GM12878 (cell line): ENCODE data around the gene SORCS2. TPM values are rescaled to one million over a fixed set of nuclear protein-coding genes. Genes with fewer than 3 reads are reported as not detected.

Source experiments
- ATAC-seq: fragments of 200-7000 bp; cut with Tn5 transposase; 3 replicates; pipeline ENCODE4 v1.9.1; 2020; ENCODE audit warnings: mild to moderate bottlenecking, moderate library complexity
- BruUV-seq: library from RNA; stranded (reverse); fragments of 400-500 nt; replicated peaks from 2 replicates; lab custom pipeline; 2021; lab: Mats Ljungman, UMichigan
- CTCF ChIA-PET: fragments of 300-600 bp; sonication (Branson Sonifier 250); formaldehyde crosslinking; extraction: SDS; loops from one replicate; lab custom pipeline; 2021; ENCODE audit warnings: inconsistent platforms; lab: Yijun Ruan, JAX
- POLR2A ChIA-PET: fragments of 350-600 bp; formaldehyde crosslinking; extraction: SDS; loops from one replicate; lab custom pipeline; 2021; ENCODE audit warnings: inconsistent platforms; lab: Charles Lee
- RAD21 ChIA-PET: fragments of 300-600 bp; sonication (Branson Sonifier 250); formaldehyde crosslinking; loops from one replicate; lab custom pipeline; 2023; ENCODE audit warnings: antibody characterized with exemption; ENCODE audit not compliant: unreplicated experiment; lab: Charles Lee
- SMC1A ChIA-PET: fragments of 300-600 bp; sonication (Branson Sonifier 250); formaldehyde crosslinking; loops from one replicate; lab custom pipeline; 2023; ENCODE audit not compliant: unreplicated experiment, uncharacterized antibody; lab: Charles Lee
- DNase-seq: peaks from one replicate; pipeline ENCODE4 v3.0.0-alpha.2; 2011; ENCODE audit warnings: low read depth, low spot score
- FAIRE-seq: peaks from 3 replicates; lab custom pipeline; 2011; peaks lifted over from hg19 to GRCh38; lab: Jason Lieb, UNC
- H2AFZ ChIP-seq: 2 replicates; pipeline ENCODE4 v1.6.0; 2011; ENCODE audit warnings: low read depth, low read length, control low read depth; ENCODE audit not compliant: control insufficient read depth
- H3K27ac ChIP-seq: 2 replicates; pipeline ENCODE4 v1.5.1; 2011; ENCODE audit warnings: control low read depth; ENCODE audit not compliant: control insufficient read depth, insufficient read depth
- H3K27me3 ChIP-seq, 2 experiments: replicated peaks in 1 of 2; 2 replicates each; pipeline versions ENCODE4 v1.6.0 to v1.6.1; 2011; ENCODE audit warnings: low read length in 1 of 2; ENCODE audit not compliant: control insufficient read depth in 2 of 2, insufficient read depth in 2 of 2
- H3K36me3 ChIP-seq, 2 experiments: 2 replicates each; pipeline ENCODE4 v1.5.1; 2011; ENCODE audit warnings: low read length in 1 of 2; ENCODE audit not compliant: control insufficient read depth in 2 of 2, insufficient read depth in 2 of 2
- H3K4me1 ChIP-seq: 2 replicates; pipeline ENCODE4 v1.6.1; 2011; ENCODE audit warnings: mild to moderate bottlenecking, low read length, moderate library complexity, mixed read lengths; ENCODE audit not compliant: control insufficient read depth, insufficient read depth
- H3K4me2 ChIP-seq: 2 replicates; pipeline ENCODE4 v1.6.0; 2011; ENCODE audit warnings: control low read depth; ENCODE audit not compliant: control insufficient read depth, insufficient read depth
- H3K4me3 ChIP-seq: fragments of 200-600 bp; sonication (generic); 2 replicates; pipeline ENCODE4 v1.5.1; 2016
- H3K79me2 ChIP-seq: 2 replicates; pipeline ENCODE4 v1.6.0; 2011; ENCODE audit warnings: low read length; ENCODE audit not compliant: control insufficient read depth, insufficient read depth
- H3K9ac ChIP-seq: 2 replicates; pipeline ENCODE4 v1.8.0; 2011; ENCODE audit warnings: low read length, control low read depth, mixed read lengths; ENCODE audit not compliant: control insufficient read depth, insufficient read depth
- H3K9me3 ChIP-seq: replicated peaks from 3 replicates; pipeline ENCODE4 v1.5.1; 2011; ENCODE audit warnings: mild to moderate bottlenecking, low read length; ENCODE audit not compliant: control insufficient read depth, insufficient read depth
- H4K20me1 ChIP-seq: 2 replicates; pipeline ENCODE4 v1.6.0; 2011; ENCODE audit not compliant: control insufficient read depth, insufficient read depth
- CBX3 ChIP-seq: fragments of 200-600 bp; sonication (generic); IDR thresholded peaks from 2 replicates; pipeline ENCODE4 v1.6.1; 2016; ENCODE audit warnings: low read depth, borderline replicate concordance
- CREM ChIP-seq: IDR thresholded peaks from 2 replicates; pipeline ENCODE4 v1.6.1; 2014; ENCODE audit warnings: antibody characterized with exemption, low read depth
- NRF1 ChIP-seq: conservative IDR thresholded peaks from 2 replicates; pipeline ENCODE4 v1.6.1; 2011; ENCODE audit warnings: mild to moderate bottlenecking, low read depth, low read length, improper control_type of control experiment
- SMAD1 ChIP-seq: fragments of 450-650 bp; IDR thresholded peaks from 2 replicates; pipeline ENCODE4 v1.6.1; 2018; ENCODE audit warnings: mild to moderate bottlenecking, low read depth; ENCODE audit not compliant: partially characterized antibody
- SREBF2 ChIP-seq: IDR thresholded peaks from 2 replicates; pipeline ENCODE4 v1.6.1; 2012; ENCODE audit warnings: mild to moderate bottlenecking, low read length
- ZBED1 ChIP-seq: IDR thresholded peaks from 2 replicates; pipeline ENCODE4 v1.6.1; 2016; ENCODE audit warnings: borderline replicate concordance
- ZNF217 ChIP-seq: fragments of 450-650 bp; IDR thresholded peaks from 2 replicates; pipeline ENCODE4 v1.6.1; 2017; ENCODE audit warnings: antibody characterized with exemption, mild to moderate bottlenecking
- WGBS: methylation state at CpG from one replicate; pipeline ENCODE4 v1.1.6; 2016; ENCODE audit warnings: low lambda C conversion rate; ENCODE audit not compliant: insufficient replicate concordance, insufficient coverage; ENCODE audit errors: missing lambda C conversion rate; 5-methylcytosine and 5-hydroxymethylcytosine counted together
- in situ Hi-C: fragments of 300-500 bp; cut with MboI; formaldehyde crosslinking; loops from 9 replicates; pipeline ENCODE4 v1.14.3; 2018; ENCODE audit warnings: mixed read lengths
- intact Hi-C: fragments of 100-400 bp; cut with micrococcal nuclease; formaldehyde crosslinking; loops from one replicate; pipeline ENCODE4 v1.14.2; 2022; ENCODE audit not compliant: unreplicated experiment
- polyA plus RNA-seq, 11 experiments: library from polyadenylated mRNA; depleted of rRNA in 4 of 11; unstranded in 6 of 11; stranded (reverse) in 5 of 11; fragments of >200 nt; fragmentation: Nextera tagmentation in 4 of 11; fragmentation: Illumina TruSeq in 1 of 11; extraction: Ambion mirVana in 4 of 11; extraction: Trizol in 1 of 11; gene quantifications; 1 replicate in 1 of 11; 2 replicates in 10 of 11; pipeline versions ENCODE4 v1.2.1 to v1.2.3, GENCODE V29; 2011 to 2016; ENCODE audit warnings: inconsistent platforms in 2 of 11, missing spikeins in 2 of 11, low read depth in 1 of 11
- total RNA-seq, 4 experiments: library from RNA; depleted of rRNA in 3 of 4; stranded (reverse); fragments of >200 nt in 3 of 4; fragmentation: Illumina TruSeq in 1 of 4; extraction: Trizol in 1 of 4; gene quantifications; 2 replicates each; pipeline versions ENCODE4 v1.2.1 to v1.2.3, GENCODE V29; 2013 to 2021
- TF ChIP-seq, protein P1 (sequence below): fragments of 450-650 bp; IDR thresholded peaks from 2 replicates; pipeline ENCODE4 v1.6.1; 2017; ENCODE audit warnings: mild to moderate bottlenecking, moderate library complexity

SORCS2 gene
- total and polyA plus RNA-seq, 10 of the 15 experiments (the other 5 are each of a cell fraction or from before 2014, with no cell fraction given) = 0.01 to 0.15 (median 0.05) TPM; not detected in 5

DNA sequence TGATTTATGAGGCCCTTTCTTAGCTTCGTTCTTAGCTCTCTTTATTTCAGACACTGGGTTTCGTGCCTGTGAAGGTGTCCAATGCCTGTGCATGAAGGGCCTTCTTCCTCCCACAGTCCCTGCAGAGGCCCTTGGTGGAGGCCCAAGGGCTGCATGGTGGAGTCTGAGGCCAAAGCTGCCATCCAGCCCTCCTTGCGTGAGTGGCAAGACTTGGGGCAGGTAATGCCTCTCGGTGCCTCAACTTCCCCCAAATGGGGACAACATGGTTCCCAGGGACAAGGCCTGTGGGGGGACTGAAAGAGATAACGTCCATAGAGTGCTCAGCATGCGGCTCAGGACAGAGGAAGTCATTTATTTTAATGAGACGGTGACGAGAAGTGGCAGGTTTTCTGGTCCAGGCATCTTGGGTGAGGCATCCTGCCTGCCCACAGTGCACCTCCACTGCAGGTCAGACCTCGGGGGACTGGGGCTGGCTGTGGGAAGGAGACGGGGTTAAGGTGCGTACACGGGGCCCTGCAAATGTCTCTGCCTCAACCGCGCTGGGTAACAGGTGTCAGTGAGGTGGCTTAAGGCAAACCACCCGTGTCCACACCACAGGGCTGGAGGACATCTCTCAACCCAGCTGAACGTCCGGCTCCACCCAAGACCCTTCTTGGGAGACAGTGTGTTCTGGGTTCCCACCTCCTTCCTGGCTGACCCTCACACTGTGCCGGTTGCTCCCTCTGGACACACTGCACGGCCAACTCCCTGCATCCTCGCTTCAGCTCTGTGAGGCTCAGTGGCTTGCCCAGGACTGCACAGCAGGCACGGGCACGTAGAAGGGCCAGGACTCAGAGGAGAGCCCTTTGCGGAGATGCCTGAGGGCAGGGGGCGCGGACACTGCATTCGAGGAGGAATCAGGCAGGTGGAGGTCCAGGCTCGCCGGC is 191.9 kb downstream of the SORCS2 start:
- Histone ChIP-seq H2AFZ (no peak overlapping the region), H3K4me1 (no peaks in the 10 kb centered on the region), H4K20me1 (no peaks in the 10 kb centered on the region), H3K9me3 (no peaks in the 10 kb centered on the region), H3K27me3 (no peaks in the 10 kb centered on the region), H3K79me2 (no peaks in the 10 kb centered on the region), H3K4me3 (no peak overlapping the region), H3K9ac (no peak overlapping the region), H3K4me2 (no peak overlapping the region), H3K36me3 (no peaks in the 10 kb centered on the region), H3K27ac (no peak overlapping the region)
- FAIRE-seq (no peak), DNase-seq (no peak), ATAC-seq (no peak)
- ChIA-PET RAD21 (no interaction called here), CTCF (no interaction called here), POLR2A (no interaction called here), SMC1A (no interaction called here)
- no TSS peak for BruUV-seq
- intact Hi-C loops = no loop called here
- TF ChIP-seq SMAD1 (no peak), ZNF217 (no peak), NRF1 (no peak), SREBF2 (no peak)
- 46% methylated on average over 28 of the region's 28 CpGs for WGBS
- in situ Hi-C loops = no loop called here

DNA sequence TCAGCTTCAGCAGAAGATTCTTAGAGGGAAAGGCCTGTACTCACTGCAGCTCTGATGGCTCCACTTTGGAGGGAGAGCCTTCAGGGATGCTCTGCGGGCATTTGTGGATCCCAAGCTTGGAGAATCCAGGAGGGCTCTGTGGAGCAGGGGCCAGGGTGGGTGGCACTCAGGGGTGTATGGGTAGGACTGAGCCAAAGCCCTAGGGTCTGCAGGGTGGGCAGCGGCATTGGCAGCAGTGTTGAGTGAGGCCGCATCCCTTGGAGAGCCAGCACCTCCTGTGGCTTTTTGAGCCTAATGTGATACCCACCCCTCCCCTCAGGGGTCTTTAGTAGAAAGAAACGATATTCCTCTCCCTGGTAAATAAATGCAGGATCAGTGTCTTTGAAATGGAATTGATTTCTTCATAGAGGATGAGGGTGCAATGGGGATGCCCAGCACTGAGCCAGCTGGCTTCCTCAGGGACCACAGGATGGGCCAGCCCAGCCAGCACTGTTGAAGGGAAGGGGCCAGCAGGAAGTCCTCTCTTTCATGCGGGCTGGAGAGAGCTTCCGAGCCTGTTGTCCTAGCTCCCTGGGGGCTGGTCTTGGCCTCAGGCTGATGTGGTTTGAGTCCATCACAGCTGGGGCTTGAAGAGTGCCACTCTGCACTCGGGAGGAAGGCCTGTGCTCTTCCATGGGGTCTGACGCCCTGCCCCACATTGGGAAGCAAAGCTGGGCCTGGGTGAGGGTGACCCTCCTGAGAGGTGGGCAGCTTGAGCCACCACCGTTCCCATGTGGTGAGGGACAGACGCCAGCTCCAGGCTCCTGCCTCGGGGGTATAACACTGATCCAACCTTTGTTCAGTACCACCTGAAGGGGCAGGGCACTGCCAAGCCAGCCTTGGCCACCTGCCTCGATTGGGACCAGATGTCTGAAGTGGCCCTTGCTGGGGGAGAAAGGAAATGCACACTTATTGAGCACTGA is 192.9 kb downstream of the SORCS2 start:
- whole genome bisulfite sequencing = 39% methylated on average over 12 of the region's 12 CpGs
- H3K27me3 ChIP-seq = no peaks in the 10 kb centered on the region; a peak in 1 of 4 replicates
- H3K36me3 ChIP-seq = no peaks in the 10 kb centered on the region
- SMC1A ChIA-PET = no interaction called here
- POLR2A ChIA-PET = no interaction called here
- CTCF ChIA-PET = no interaction called here
- no peak overlapping the region for H3K9ac ChIP-seq
- H3K4me1 ChIP-seq = no peaks in the 10 kb centered on the region
- H3K9me3 ChIP-seq = no peaks in the 10 kb centered on the region
- H4K20me1 ChIP-seq = no peaks in the 10 kb centered on the region
- no peak overlapping the region for H2AFZ ChIP-seq
- no peak overlapping the region for H3K27ac ChIP-seq
- no peaks in the 10 kb centered on the region for H3K79me2 ChIP-seq
- in situ Hi-C loops (no loop called here), intact Hi-C loops (no loop called here)
- RAD21 ChIA-PET = no interaction called here
- no peak for ATAC-seq
- no peak for FAIRE-seq
- DNase-seq = no peak
- H3K4me3 ChIP-seq = no peak overlapping the region
- H3K4me2 ChIP-seq = no peak overlapping the region
- BruUV-seq = no TSS peak
- TF ChIP-seq, protein P1, sequence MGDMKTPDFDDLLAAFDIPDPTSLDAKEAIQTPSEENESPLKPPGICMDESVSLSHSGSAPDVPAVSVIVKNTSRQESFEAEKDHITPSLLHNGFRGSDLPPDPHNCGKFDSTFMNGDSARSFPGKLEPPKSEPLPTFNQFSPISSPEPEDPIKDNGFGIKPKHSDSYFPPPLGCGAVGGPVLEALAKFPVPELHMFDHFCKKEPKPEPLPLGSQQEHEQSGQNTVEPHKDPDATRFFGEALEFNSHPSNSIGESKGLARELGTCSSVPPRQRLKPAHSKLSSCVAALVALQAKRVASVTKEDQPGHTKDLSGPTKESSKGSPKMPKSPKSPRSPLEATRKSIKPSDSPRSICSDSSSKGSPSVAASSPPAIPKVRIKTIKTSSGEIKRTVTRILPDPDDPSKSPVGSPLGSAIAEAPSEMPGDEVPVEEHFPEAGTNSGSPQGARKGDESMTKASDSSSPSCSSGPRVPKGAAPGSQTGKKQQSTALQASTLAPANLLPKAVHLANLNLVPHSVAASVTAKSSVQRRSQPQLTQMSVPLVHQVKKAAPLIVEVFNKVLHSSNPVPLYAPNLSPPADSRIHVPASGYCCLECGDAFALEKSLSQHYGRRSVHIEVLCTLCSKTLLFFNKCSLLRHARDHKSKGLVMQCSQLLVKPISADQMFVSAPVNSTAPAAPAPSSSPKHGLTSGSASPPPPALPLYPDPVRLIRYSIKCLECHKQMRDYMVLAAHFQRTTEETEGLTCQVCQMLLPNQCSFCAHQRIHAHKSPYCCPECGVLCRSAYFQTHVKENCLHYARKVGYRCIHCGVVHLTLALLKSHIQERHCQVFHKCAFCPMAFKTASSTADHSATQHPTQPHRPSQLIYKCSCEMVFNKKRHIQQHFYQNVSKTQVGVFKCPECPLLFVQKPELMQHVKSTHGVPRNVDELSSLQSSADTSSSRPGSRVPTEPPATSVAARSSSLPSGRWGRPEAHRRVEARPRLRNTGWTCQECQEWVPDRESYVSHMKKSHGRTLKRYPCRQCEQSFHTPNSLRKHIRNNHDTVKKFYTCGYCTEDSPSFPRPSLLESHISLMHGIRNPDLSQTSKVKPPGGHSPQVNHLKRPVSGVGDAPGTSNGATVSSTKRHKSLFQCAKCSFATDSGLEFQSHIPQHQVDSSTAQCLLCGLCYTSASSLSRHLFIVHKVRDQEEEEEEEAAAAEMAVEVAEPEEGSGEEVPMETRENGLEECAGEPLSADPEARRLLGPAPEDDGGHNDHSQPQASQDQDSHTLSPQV = no peak
- no peak for TF ChIP-seq CREM
- TF ChIP-seq ZBED1 = no peak
- no peak for TF ChIP-seq CBX3
